K562 (cell line): Measurements from ENCODE around the gene CIAO2B. TPM values are rescaled to one million over a fixed set of nuclear protein-coding genes. Genes with fewer than 3 reads are reported as not detected.

Experiments used
- ATAC-seq: fragments of 200-7000 bp; cut with Tn5 transposase; 3 replicates; pipeline ENCODE4 v1.9.1; 2020; ENCODE audit warnings: moderate library complexity
- BruUV-seq: library from RNA; stranded (reverse); fragments of 400-500 nt; replicated peaks from 2 replicates; lab custom pipeline; 2021; lab: Mats Ljungman, UMichigan
- CTCF ChIA-PET: fragments of 300-600 bp; formaldehyde crosslinking; extraction: SDS; loops from one replicate; lab custom pipeline; 2021; ENCODE audit warnings: low intra/inter-chr PET ratio; lab: Yijun Ruan, JAX
- POLR2A ChIA-PET: fragments of 300-600, 350-650 bp; sonication (Branson Sonifier 250); formaldehyde crosslinking; extraction: SDS; loops from one replicate; lab custom pipeline; 2021; ENCODE audit warnings: antibody characterized with exemption, inconsistent platforms; lab: Yijun Ruan, JAX
- DNase-seq, 4 experiments: peaks; one replicate each; pipeline versions ENCODE4 v3.0.0 to v3.0.0-alpha.2; 2011 to 2018; ENCODE audit warnings: low spot score in 3 of 4, mixed read lengths in 3 of 4; ENCODE audit errors: extremely low read depth in 1 of 4
- FAIRE-seq: peaks from 2 replicates; lab custom pipeline; 2011; peaks lifted over from hg19 to GRCh38; lab: Jason Lieb, UNC
- H2AFZ ChIP-seq: 2 replicates; pipeline ENCODE4 v1.6.0; 2011; ENCODE audit warnings: low read depth, low read length, control low read depth, inconsistent platforms
- H3K27ac ChIP-seq: fragments of 200-600 bp; 3 replicates; pipeline ENCODE4 v1.8.0; 2011; ENCODE audit warnings: low read depth, mild to moderate bottlenecking, control low read depth, inconsistent platforms, low read length, moderate library complexity, mixed read lengths; ENCODE audit errors: extremely low read depth
- H3K27me3 ChIP-seq, 2 experiments: fragments of 300-600 bp in 1 of 2; 2 replicates in 1 of 2; 3 replicates in 1 of 2; pipeline versions ENCODE4 v1.6.0 to v1.8.0; 2011; ENCODE audit warnings: inconsistent platforms in 2 of 2, low read length in 2 of 2, mild to moderate bottlenecking in 1 of 2, mixed read lengths in 1 of 2, moderate library complexity in 1 of 2; ENCODE audit not compliant: control insufficient read depth in 2 of 2, insufficient read depth in 2 of 2
- H3K36me3 ChIP-seq: fragments of 300-600 bp; 3 replicates; pipeline ENCODE4 v1.8.0; 2011; ENCODE audit warnings: mild to moderate bottlenecking, low read length, inconsistent platforms; ENCODE audit not compliant: control insufficient read depth, insufficient read depth
- H3K4me1 ChIP-seq, 2 experiments: fragments of 200-600 bp in 1 of 2; replicated peaks in 1 of 2; 2 replicates in 1 of 2; 3 replicates in 1 of 2; pipeline versions ENCODE4 v1.5.1 to v1.8.0; 2011; ENCODE audit warnings: inconsistent platforms in 2 of 2, low read length in 2 of 2, mild to moderate bottlenecking in 1 of 2, mixed read lengths in 1 of 2, moderate library complexity in 1 of 2; ENCODE audit not compliant: control insufficient read depth in 2 of 2, insufficient read depth in 2 of 2
- H3K4me2 ChIP-seq: 2 replicates; pipeline ENCODE4 v1.6.1; 2011; ENCODE audit warnings: low read length, control low read depth, inconsistent platforms, mixed read lengths; ENCODE audit not compliant: insufficient read depth
- H3K4me3 ChIP-seq: fragments of 200-600 bp; sonication (generic), shearing (Covaris generic); 2 replicates; pipeline ENCODE4 v1.5.1; 2016; ENCODE audit warnings: control low read depth, inconsistent platforms
- H3K79me2 ChIP-seq: fragments of 200-600 bp; 3 replicates; pipeline ENCODE4 v1.8.0; 2011; ENCODE audit warnings: low read length, inconsistent platforms; ENCODE audit not compliant: control insufficient read depth, insufficient read depth
- H3K9ac ChIP-seq, 2 experiments: 2 replicates each; pipeline versions ENCODE4 v1.6.0 to v1.6.1; 2011; ENCODE audit warnings: low read depth in 2 of 2, low read length in 2 of 2, control low read depth in 1 of 2, inconsistent platforms in 1 of 2, mild to moderate bottlenecking in 1 of 2, mixed read lengths in 1 of 2; ENCODE audit not compliant: insufficient read depth in 1 of 2
- H3K9me1 ChIP-seq: one replicate; pipeline ENCODE4 v1.6.0; 2011; ENCODE audit warnings: inconsistent platforms, mild to moderate bottlenecking, low read length, moderate library complexity; ENCODE audit not compliant: control insufficient read depth, insufficient read depth
- H3K9me3 ChIP-seq: replicated peaks from 2 replicates; pipeline ENCODE4 v1.5.1; 2011; ENCODE audit warnings: low read depth, low read length, inconsistent platforms; ENCODE audit not compliant: control insufficient read depth, insufficient read depth
- H4K20me1 ChIP-seq: replicated peaks from 2 replicates; pipeline ENCODE4 v1.6.1; 2011; ENCODE audit warnings: low read length, inconsistent platforms, mixed read lengths; ENCODE audit not compliant: control insufficient read depth, insufficient read depth
- ARID1B ChIP-seq: fragments of 450-650 bp; IDR thresholded peaks from 2 replicates; pipeline ENCODE4 v1.6.1; 2016; ENCODE audit warnings: antibody characterized with exemption, mild to moderate bottlenecking, inconsistent platforms
- FOS ChIP-seq: IDR thresholded peaks from 3 replicates; pipeline ENCODE4 v1.6.1; 2011; ENCODE audit not compliant: insufficient read length; ENCODE audit errors: extremely low read depth
- PRMT5 ChIP-seq: sonication (generic); formaldehyde crosslinking; IDR thresholded peaks from 2 replicates; pipeline ENCODE4 v1.5.0; 2020; ENCODE audit warnings: missing genetic modification reagents
- PTRF ChIP-seq: fragments of 450-650 bp; IDR thresholded peaks from 2 replicates; pipeline ENCODE4 v1.6.1; 2016; ENCODE audit warnings: mild to moderate bottlenecking, missing genetic modification characterization, missing compliant biosample characterization
- SMAD4 ChIP-seq: fragments of 250-450 bp; sonication (Bioruptor Pico); conservative IDR thresholded peaks from 2 replicates; pipeline ENCODE4 v1.8.0; 2021; ENCODE audit warnings: inconsistent platforms, mild to moderate bottlenecking, moderate library complexity
- ZNF232 ChIP-seq: sonication (generic); formaldehyde crosslinking; IDR thresholded peaks from 2 replicates; pipeline ENCODE4 v1.8.0; 2022; ENCODE audit warnings: mild to moderate bottlenecking, missing genetic modification reagents
- ZNF436 ChIP-seq: fragments of 250-450, 450-650 bp; sonication (Bioruptor Pico); formaldehyde crosslinking; IDR thresholded peaks from 2 replicates; pipeline ENCODE4 v1.7.0; 2020; ENCODE audit warnings: mild to moderate bottlenecking
- WGBS: fragments of 100-300 bp; shearing (Covaris generic); methylation state at CpG from one replicate; pipeline ENCODE4 v1.1.6; 2016; ENCODE audit warnings: low coverage, mixed read lengths; ENCODE audit not compliant: insufficient coverage; ENCODE audit errors: missing lambda C conversion rate; 5-methylcytosine and 5-hydroxymethylcytosine counted together
- in situ Hi-C: fragments of 300-500 bp; cut with MboI; formaldehyde crosslinking; loops from 4 replicates; pipeline ENCODE4 v1.15.0; 2018; ENCODE audit warnings: inconsistent platforms, mixed read lengths
- intact Hi-C: fragments of 100-400 bp; cut with micrococcal nuclease; formaldehyde crosslinking; loops from 2 replicates; pipeline ENCODE4 v1.14.2; 2022
- polyA plus RNA-seq, 8 experiments: library from polyadenylated mRNA; depleted of rRNA in 4 of 8; stranded (reverse) in 5 of 8; unstranded in 3 of 8; fragments of >200 nt; fragmentation: Nextera tagmentation in 2 of 8; fragmentation: Illumina TruSeq in 1 of 8; extraction: Ambion mirVana in 2 of 8; extraction: Trizol in 1 of 8; gene quantifications; 2 replicates each; pipeline versions ENCODE4 v1.2.1 to v1.2.3, GENCODE V29; 2011 to 2014; ENCODE audit warnings: inconsistent platforms in 1 of 8, missing spikeins in 1 of 8
- total RNA-seq, 7 experiments: library from RNA; depleted of rRNA in 6 of 7; stranded (reverse); fragments of >200 nt in 6 of 7; fragmentation: Illumina TruSeq in 2 of 7; extraction: Trizol in 2 of 7; gene quantifications; 2 replicates each; pipeline versions ENCODE4 v1.2.1 to v1.2.3, GENCODE V29; 2011 to 2021; ENCODE audit warnings: low replicate concordance in 1 of 7

The CIAO2B gene
- total and polyA plus RNA-seq, 9 of the 15 experiments (the other 6 are each of a cell fraction or from before 2014, with no cell fraction given): 86.8 to 182 (median 113) TPM

DNA sequence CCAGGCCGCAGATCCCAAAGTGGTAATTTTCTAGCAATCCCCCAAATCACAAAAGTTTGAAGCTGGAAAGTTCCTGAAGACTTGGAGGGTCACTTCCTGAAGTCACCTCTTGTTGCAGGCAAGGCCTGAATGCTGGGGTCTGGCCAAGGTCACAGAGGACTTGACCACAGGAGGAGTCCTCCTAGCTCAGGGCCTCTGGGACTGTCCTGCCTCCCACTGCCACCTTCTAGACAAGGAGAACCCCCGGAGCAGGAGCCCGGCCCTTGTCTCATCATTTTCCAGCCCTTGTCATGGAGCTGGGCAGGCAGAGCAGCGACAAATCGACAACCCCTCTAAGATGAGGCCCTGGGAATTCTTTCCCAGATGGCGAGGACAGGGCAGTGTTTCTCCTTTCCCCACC is 15.8 kb downstream of the CIAO2B start:
- intact Hi-C loops: no loop called here
- no peaks in the 10 kb centered on the region for H3K9me3 ChIP-seq
- ATAC-seq: no peak
- H2AFZ ChIP-seq: no peak overlapping the region
- no peak for FAIRE-seq
- H3K27ac ChIP-seq: no peak overlapping the region
- no peaks in the 10 kb centered on the region for H3K36me3 ChIP-seq
- no peaks in the 10 kb centered on the region for H3K9me1 ChIP-seq
- TF ChIP-seq PRMT5 (CRISPR knock-in tag) (no peak), ZNF436 (no peak), ARID1B (no peak), ZNF232 (CRISPR knock-in tag) (no peak), PTRF (tag) (no peak), FOS (no peak), SMAD4 (CRISPR knock-in tag) (no peak)
- peaks cover 15 to 64% of the 10 kb centered on the region in 2 experiments; a peak in 4 of 5 replicates for H3K27me3 ChIP-seq
- in situ Hi-C loops: no loop called here
- ChIA-PET POLR2A (interaction anchor here (0.6 to 2.4 kb wide), 7 partner anchors 12 to 232 kb away, joined by 3 to 9 read pairs (median 3); no protein-coding TSS in a partner anchor), CTCF (no interaction called here)
- no TSS peak for BruUV-seq
- no peak overlapping the region for H3K4me2 ChIP-seq
- H4K20me1 ChIP-seq: no peaks in the 10 kb centered on the region; the same call in 1 of the 2 replicates
- WGBS: 33% methylated on average over 4 of the region's 6 CpGs
- no peaks in the 10 kb centered on the region for H3K79me2 ChIP-seq
- H3K9ac ChIP-seq: no peak overlapping the region
- DNase-seq: no peak
- no peak overlapping the region for H3K4me3 ChIP-seq
- peaks cover 0 to 17% of the 10 kb centered on the region in 2 experiments; a peak in 2 of 5 replicates for H3K4me1 ChIP-seq
